HG03558 (cell line): Measurements from ENCODE around the gene CFAP57.
"Not testable (repeated sequence)": the region's sequence is repeated elsewhere in the genome, so short reads cannot be mapped to it uniquely, and the experiment has no call there.

Source experiments
- ATAC-seq: cut with Tn5 transposase; IDR thresholded peaks from one replicate; pipeline ENCODE4 v1.9.1; 2021; ENCODE audit warnings: moderate number of reproducible peaks; ENCODE audit not compliant: unreplicated experiment; ENCODE audit errors: extremely low read depth

Gene CFAP57

GRCh38 chr1:43171312-43171875 is 736 bp upstream of the CFAP57 start:
- ATAC-seq: no peak

GRCh38 chr1:43172527-43172972 is 420 bp downstream of the CFAP57 start:
- no peak for ATAC-seq

GRCh38 chr1:43174873-43175272 is 2.7 kb downstream of the CFAP57 start:
- ATAC-seq: no peak

- no peak for ATAC-seq
Observed at GRCh38 chr1:43177691-43178090, 5.6 kb downstream of the CFAP57 start.

GRCh38 chr1:43184388-43184787 is 12.3 kb downstream of the CFAP57 start:
- no peak for ATAC-seq

GRCh38 chr1:43184995-43185394 is 12.9 kb downstream of the CFAP57 start:
- ATAC-seq: no peak

GRCh38 chr1:43188106-43188505 is 16.0 kb downstream of the CFAP57 start:
- no peak for ATAC-seq

- ATAC-seq: no peak
Observed at GRCh38 chr1:43194509-43194908, 22.4 kb downstream of the CFAP57 start.

GRCh38 chr1:43197343-43198127 is 25.4 kb downstream of the CFAP57 start:
- no peak for ATAC-seq

- no peak for ATAC-seq
Observed at GRCh38 chr1:43199093-43199726, 27.1 kb downstream of the CFAP57 start.

GRCh38 chr1:43203859-43204258 is 31.7 kb downstream of the CFAP57 start:
- ATAC-seq: no peak

GRCh38 chr1:43204394-43204793 is 32.3 kb downstream of the CFAP57 start:
- no peak for ATAC-seq

GRCh38 chr1:43205671-43206070 is 33.5 kb downstream of the CFAP57 start:
- ATAC-seq: no peak

GRCh38 chr1:43206600-43207228 is 34.6 kb downstream of the CFAP57 start:
- no peak for ATAC-seq

- ATAC-seq: no peak
Observed at GRCh38 chr1:43207229-43207853, 35.2 kb downstream of the CFAP57 start.

GRCh38 chr1:43208277-43208676 is 36.1 kb downstream of the CFAP57 start:
- not testable (repeated sequence) for ATAC-seq

- no peak for ATAC-seq
Observed at GRCh38 chr1:43214501-43215444, 42.6 kb downstream of the CFAP57 start.

GRCh38 chr1:43217747-43218146 is 45.6 kb downstream of the CFAP57 start:
- ATAC-seq: no peak
